Activated T-helper 17 cell treated with anti-CD3 and anti-CD28 coated beads, Interleukin-2, amount 50 U/mL, for 72 hours (primary cell): ENCODE measurements around the gene TMUB1. TPM values are rescaled to one million over a fixed set of nuclear protein-coding genes. Genes with fewer than 3 reads are reported as not detected.

Experiments used
- ATAC-seq: fragments of 150-1000 bp; cut with Tn5 transposase; replicated peaks from 2 replicates; pipeline ENCODE4 v1.10.0; 2021; ENCODE audit warnings: mild to moderate bottlenecking, moderate library complexity
- H3K27ac Mint-ChIP-seq: one replicate; pipeline ENCODE4 v1.8.0; 2022; ENCODE audit warnings: mixed read lengths
- H3K27me3 Mint-ChIP-seq: one replicate; pipeline ENCODE4 v1.8.0; 2022; ENCODE audit warnings: mixed read lengths
- H3K36me3 Mint-ChIP-seq: one replicate; pipeline ENCODE4 v1.8.0; 2022; ENCODE audit warnings: low read depth, mild to moderate bottlenecking, mixed read lengths
- H3K4me1 Mint-ChIP-seq: one replicate; pipeline ENCODE4 v1.8.0; 2022; ENCODE audit warnings: mixed read lengths
- H3K4me3 Mint-ChIP-seq: one replicate; pipeline ENCODE4 v1.8.0; 2022; ENCODE audit warnings: mild to moderate bottlenecking, mixed read lengths
- H3K9me3 Mint-ChIP-seq: one replicate; pipeline ENCODE4 v1.8.0; 2022; ENCODE audit warnings: mixed read lengths
- total RNA-seq, 2 donors: library from RNA; stranded (reverse); gene quantifications; one replicate each; pipeline ENCODE4 v1.2.3, GENCODE V29; 2022

TMUB1 gene
- total RNA-seq, 2 donors from 2014 or later: 72.7 to 78.4 TPM

GRCh38 chr7:151077705-151078232, 5.5 kb downstream of the TMUB1 start:
- ATAC-seq: no peak
- peaks cover 68% of the 10 kb centered on the region for H3K36me3 Mint-ChIP-seq
- H3K27me3 Mint-ChIP-seq: no peaks in the 10 kb centered on the region
- peak overlapping the region; percentile 10 for H3K27ac Mint-ChIP-seq
- H3K4me3 Mint-ChIP-seq: peak overlapping the region; percentile 87
- no peaks in the 10 kb centered on the region for H3K9me3 Mint-ChIP-seq
- peaks cover 3% of the 10 kb centered on the region for H3K4me1 Mint-ChIP-seq

GRCh38 chr7:151076863-151077704, 6.2 kb downstream of the TMUB1 start:
- H3K4me1 Mint-ChIP-seq: no peaks in the 10 kb centered on the region
- no peak overlapping the region for H3K27ac Mint-ChIP-seq
- H3K9me3 Mint-ChIP-seq: no peaks in the 10 kb centered on the region
- no peak overlapping the region for H3K4me3 Mint-ChIP-seq
- ATAC-seq: no peak
- no peaks in the 10 kb centered on the region for H3K27me3 Mint-ChIP-seq
- H3K36me3 Mint-ChIP-seq: peaks cover 67% of the 10 kb centered on the region

GRCh38 chr7:151075978-151076426, 7.3 kb downstream of the TMUB1 start:
- ATAC-seq: no peak
- Mint-ChIP-seq H3K27me3 (no peaks in the 10 kb centered on the region), H3K27ac (no peak overlapping the region), H3K4me3 (no peak overlapping the region), H3K9me3 (no peaks in the 10 kb centered on the region), H3K4me1 (no peaks in the 10 kb centered on the region), H3K36me3 (peaks cover 69% of the 10 kb centered on the region)

GRCh38 chr7:151075662-151075971, 7.7 kb downstream of the TMUB1 start:
- Mint-ChIP-seq H3K27ac (no peak overlapping the region), H3K36me3 (peaks cover 70% of the 10 kb centered on the region), H3K4me3 (no peak overlapping the region), H3K27me3 (no peaks in the 10 kb centered on the region), H3K9me3 (no peaks in the 10 kb centered on the region), H3K4me1 (no peaks in the 10 kb centered on the region)
- ATAC-seq: no peak

- Mint-ChIP-seq H3K27ac (no peak overlapping the region), H3K27me3 (no peaks in the 10 kb centered on the region), H3K4me1 (no peaks in the 10 kb centered on the region), H3K4me3 (no peak overlapping the region), H3K36me3 (peaks cover 67% of the 10 kb centered on the region), H3K9me3 (no peaks in the 10 kb centered on the region)
- no peak for ATAC-seq
Observed at GRCh38 chr7:151074817-151075661, 8.3 kb downstream of the TMUB1 start.

- H3K27me3 Mint-ChIP-seq: no peaks in the 10 kb centered on the region
- ATAC-seq: peak; percentile 17
- H3K4me3 Mint-ChIP-seq: no peak overlapping the region
- H3K4me1 Mint-ChIP-seq: no peaks in the 10 kb centered on the region
- peaks cover 63% of the 10 kb centered on the region for H3K36me3 Mint-ChIP-seq
- H3K27ac Mint-ChIP-seq: no peak overlapping the region
- H3K9me3 Mint-ChIP-seq: no peaks in the 10 kb centered on the region
Observed at GRCh38 chr7:151073990-151074389, 9.3 kb downstream of the TMUB1 start.

- Mint-ChIP-seq H3K4me1 (no peaks in the 10 kb centered on the region), H3K36me3 (peaks cover 80% of the 10 kb centered on the region), H3K27ac (no peak overlapping the region), H3K4me3 (no peak overlapping the region), H3K9me3 (no peaks in the 10 kb centered on the region), H3K27me3 (no peaks in the 10 kb centered on the region)
- no peak for ATAC-seq
Observed at GRCh38 chr7:151071032-151071866, 12.0 kb downstream of the TMUB1 start.

GRCh38 chr7:151070574-151070960, 12.7 kb downstream of the TMUB1 start:
- Mint-ChIP-seq H3K27ac (no peak overlapping the region), H3K36me3 (peaks cover 76% of the 10 kb centered on the region), H3K4me3 (no peak overlapping the region), H3K4me1 (no peaks in the 10 kb centered on the region), H3K27me3 (no peaks in the 10 kb centered on the region), H3K9me3 (no peaks in the 10 kb centered on the region)
- no peak for ATAC-seq

GRCh38 chr7:151069841-151070573, 13.3 kb downstream of the TMUB1 start:
- H3K4me1 Mint-ChIP-seq: no peaks in the 10 kb centered on the region
- ATAC-seq: no peak
- H3K36me3 Mint-ChIP-seq: peaks cover 76% of the 10 kb centered on the region
- no peak overlapping the region for H3K27ac Mint-ChIP-seq
- H3K27me3 Mint-ChIP-seq: no peaks in the 10 kb centered on the region
- H3K4me3 Mint-ChIP-seq: no peak overlapping the region
- no peaks in the 10 kb centered on the region for H3K9me3 Mint-ChIP-seq

GRCh38 chr7:151068069-151068773, 15.1 kb downstream of the TMUB1 start:
- H3K36me3 Mint-ChIP-seq: peaks cover 77% of the 10 kb centered on the region
- H3K27ac Mint-ChIP-seq: no peak overlapping the region
- H3K27me3 Mint-ChIP-seq: no peaks in the 10 kb centered on the region
- no peak for ATAC-seq
- no peaks in the 10 kb centered on the region for H3K4me1 Mint-ChIP-seq
- H3K4me3 Mint-ChIP-seq: no peak overlapping the region
- H3K9me3 Mint-ChIP-seq: no peaks in the 10 kb centered on the region

GRCh38 chr7:151066273-151066974, 16.9 kb downstream of the TMUB1 start:
- no peaks in the 10 kb centered on the region for H3K9me3 Mint-ChIP-seq
- H3K27ac Mint-ChIP-seq: no peak overlapping the region
- H3K36me3 Mint-ChIP-seq: peaks cover 73% of the 10 kb centered on the region
- peaks cover 5% of the 10 kb centered on the region for H3K4me1 Mint-ChIP-seq
- ATAC-seq: no peak
- H3K27me3 Mint-ChIP-seq: no peaks in the 10 kb centered on the region
- H3K4me3 Mint-ChIP-seq: no peak overlapping the region

GRCh38 chr7:151065516-151065915, 17.8 kb downstream of the TMUB1 start:
- Mint-ChIP-seq H3K4me3 (no peak overlapping the region), H3K36me3 (peaks cover 70% of the 10 kb centered on the region), H3K27ac (peak overlapping the region; percentile 65), H3K9me3 (no peaks in the 10 kb centered on the region), H3K4me1 (peaks cover 12% of the 10 kb centered on the region), H3K27me3 (no peaks in the 10 kb centered on the region)
- no peak for ATAC-seq

GRCh38 chr7:151064993-151065392, 18.3 kb downstream of the TMUB1 start:
- Mint-ChIP-seq H3K4me3 (no peak overlapping the region), H3K9me3 (no peaks in the 10 kb centered on the region), H3K27me3 (no peaks in the 10 kb centered on the region), H3K27ac (peak overlapping the region; percentile 65), H3K36me3 (peaks cover 67% of the 10 kb centered on the region), H3K4me1 (peaks cover 12% of the 10 kb centered on the region)
- no peak for ATAC-seq
